GM12875 (cell line): Measurements from ENCODE around the gene MIB2.
"Not testable (repeated sequence)": the region's sequence is repeated elsewhere in the genome, so short reads cannot be mapped to it uniquely, and the experiment has no call there.

ENCODE experiments used
- H3K4me3 ChIP-seq: one replicate; pipeline ENCODE4 v1.5.1; 2011; ENCODE audit warnings: low read depth, low read length, control low read depth
- TF ChIP-seq, protein P1 (sequence below): IDR thresholded peaks from 2 replicates; pipeline ENCODE4 v1.5.1; 2011; ENCODE audit warnings: low read depth, mild to moderate bottlenecking, control low read depth, inconsistent platforms, low read length, moderate library complexity, borderline replicate concordance; ENCODE audit not compliant: insufficient read depth

Gene MIB2

GRCh38 chr1:1640081-1640480, 24.8 kb downstream of the MIB2 start:
- H3K4me3 ChIP-seq: not testable (repeated sequence)

- H3K4me3 ChIP-seq: not testable (repeated sequence)
Observed at GRCh38 chr1:1640711-1641461, 25.6 kb downstream of the MIB2 start.

GRCh38 chr1:1646326-1646725, 31.0 kb downstream of the MIB2 start:
- not testable (repeated sequence) for H3K4me3 ChIP-seq

DNA sequence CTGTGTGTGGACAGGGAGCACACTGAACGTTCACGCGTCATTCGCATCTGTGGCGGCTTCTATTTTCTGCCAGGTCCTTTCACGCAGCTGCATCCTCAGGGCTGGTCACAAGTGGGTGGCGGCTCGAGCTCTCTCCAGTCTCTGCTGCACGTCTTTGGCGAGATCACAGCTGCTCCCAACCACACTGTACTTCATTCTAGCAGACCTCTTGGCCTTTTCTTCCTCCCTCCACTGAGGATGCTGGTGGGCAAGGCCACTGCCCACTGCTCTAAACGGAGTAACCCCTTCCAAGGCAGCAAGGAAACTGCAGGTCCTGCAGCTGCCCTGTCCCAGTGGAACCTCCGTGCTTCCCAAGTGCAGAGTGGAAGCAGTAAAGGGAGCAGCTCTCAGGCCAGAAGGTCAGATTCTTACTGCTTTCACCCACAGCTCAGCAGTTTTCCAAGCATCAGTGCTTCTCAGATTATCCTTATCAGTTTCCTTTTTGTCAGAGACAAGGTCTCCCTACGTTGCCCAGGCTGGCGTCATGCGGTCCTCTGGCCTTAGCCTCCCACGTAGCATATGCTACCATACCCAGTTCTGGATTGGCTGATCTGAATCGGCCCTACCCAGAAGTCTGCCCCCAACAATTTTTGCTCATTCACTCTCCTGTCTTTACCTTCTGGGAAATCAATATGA, 32.4 kb downstream of the MIB2 start:
- H3K4me3 ChIP-seq: not testable (repeated sequence)

GRCh38 chr1:1648265-1648664, 33.0 kb downstream of the MIB2 start:
- H3K4me3 ChIP-seq: not testable (repeated sequence)

DNA sequence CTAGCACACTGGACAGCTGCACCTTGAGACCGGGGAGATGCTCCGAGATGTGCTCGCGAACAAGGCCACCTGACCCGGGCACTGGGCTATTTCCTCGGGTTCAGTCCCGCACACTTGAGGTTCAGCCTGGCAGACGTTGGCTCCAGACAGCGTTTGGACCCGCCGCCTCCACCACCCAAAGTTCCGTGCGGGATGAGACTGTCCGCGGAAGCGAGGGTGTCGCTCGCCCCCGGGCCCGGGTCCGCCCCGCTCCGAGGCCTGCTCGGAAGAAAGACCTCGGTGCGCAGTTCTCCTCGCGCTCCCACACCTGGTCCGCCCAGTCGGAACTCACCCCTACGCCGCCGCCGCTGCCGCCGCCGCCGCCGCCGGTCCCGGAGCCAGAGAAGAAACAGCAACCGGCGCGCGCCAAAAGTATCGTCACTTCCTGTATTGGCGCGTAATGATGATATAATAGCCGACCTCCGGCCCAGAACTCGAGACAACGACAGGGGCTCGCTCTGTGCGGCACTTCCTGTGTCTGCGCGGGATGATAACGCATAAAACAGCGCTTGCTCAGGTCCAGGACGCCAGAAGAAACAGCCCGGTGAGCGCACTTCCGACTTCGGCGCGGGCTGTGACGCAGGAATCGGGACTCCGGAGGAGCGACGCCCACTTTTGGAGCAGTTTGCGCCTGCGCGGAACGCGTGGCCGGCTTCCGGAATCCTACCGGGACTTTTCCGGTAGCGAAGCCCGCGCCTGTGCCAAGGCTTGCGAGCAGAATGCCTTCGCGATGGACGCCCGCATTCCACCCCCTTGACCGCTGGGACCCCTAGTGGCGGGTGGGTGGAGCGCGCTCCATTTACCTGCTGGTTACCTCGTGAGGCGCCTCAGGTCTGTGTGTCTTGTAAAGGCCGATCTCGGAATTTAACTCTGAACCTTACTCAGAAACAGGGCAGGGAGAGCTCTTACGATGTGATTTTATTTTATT, 43.6 kb downstream of the MIB2 start, which contains the start of gene CDK11B:
TSS of gene CDK11B (minus strand) at position 422 of the 967 bp plus-strand sequence. CDS start 1,519 bp downstream, outside the sequence.
- peak within 1 kb of the TSS; percentile 62 for H3K4me3 ChIP-seq

DNA sequence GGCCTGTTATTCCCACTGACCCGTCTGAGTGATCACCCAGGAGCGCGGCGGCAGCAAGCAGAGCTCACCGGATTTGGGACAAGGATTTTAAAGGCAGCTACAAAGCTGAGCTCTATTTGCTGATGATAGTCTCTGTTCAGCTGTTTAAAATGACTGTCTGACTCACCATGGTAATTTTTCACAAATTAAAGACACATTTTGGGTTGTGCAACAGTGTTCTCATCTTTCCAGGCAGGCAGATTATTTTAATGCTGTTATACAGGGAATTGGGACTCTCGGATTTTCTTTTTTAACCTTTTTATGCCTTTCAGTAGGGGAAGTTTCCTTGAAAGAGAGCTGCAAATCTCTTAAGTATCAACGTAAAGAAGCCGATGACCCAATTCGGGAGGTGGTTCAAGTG, 47.1 kb downstream of the MIB2 start:
- not testable (repeated sequence) for H3K4me3 ChIP-seq

DNA sequence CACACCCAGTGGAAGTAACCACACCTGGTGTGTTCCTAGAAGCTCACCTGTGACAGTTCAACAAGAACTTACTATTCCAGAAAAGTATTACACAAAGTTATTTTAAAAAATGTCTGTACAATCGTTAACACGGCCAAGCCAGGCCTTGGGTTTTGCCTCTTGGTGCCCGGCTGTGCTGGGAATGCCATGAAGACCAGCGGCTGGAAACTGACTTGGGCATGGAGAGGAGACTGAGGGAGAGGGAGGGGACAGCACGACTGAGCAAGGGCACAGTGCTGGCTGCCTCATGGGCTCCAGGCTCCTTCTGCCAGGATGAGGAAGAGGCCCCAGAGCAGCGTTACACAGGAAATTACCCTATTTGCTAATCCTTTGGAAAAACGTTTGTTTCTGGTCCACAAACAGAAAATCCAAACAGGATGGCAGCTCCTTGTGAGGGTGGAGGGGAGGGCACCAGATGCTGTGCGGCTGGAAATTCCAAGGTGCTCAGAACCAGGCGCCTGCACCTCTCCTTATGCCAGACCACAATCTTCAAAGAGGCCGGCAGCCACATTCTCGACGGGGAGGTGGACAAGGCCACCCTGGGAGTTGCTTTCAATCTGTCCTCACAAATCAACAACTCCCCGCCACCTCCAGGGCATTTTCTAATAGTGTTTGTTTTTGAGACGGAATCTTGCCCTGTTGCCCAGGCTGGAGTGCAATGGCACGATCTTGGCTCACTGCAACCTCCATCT, 47.7 kb downstream of the MIB2 start:
- H3K4me3 ChIP-seq: not testable (repeated sequence)

DNA sequence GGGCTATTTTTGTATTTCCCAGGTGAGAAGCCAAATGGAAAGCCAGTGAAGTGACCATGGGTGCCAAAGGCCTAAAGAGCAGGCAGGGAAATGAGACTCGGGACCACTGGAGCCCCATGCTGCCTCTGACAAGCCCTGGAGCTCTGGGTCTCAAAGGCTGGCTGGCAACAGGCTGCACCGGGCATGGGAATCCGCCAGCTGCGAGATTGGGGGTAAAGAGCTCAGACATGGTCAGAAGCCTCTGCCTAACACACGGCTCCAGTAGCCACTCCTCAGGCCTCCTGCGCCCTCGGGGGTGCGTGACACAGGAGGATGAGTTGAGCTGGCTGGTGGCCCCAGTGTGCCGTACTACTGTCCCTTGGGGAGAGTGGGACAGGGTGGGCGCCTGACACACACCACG, 49.0 kb downstream of the MIB2 start:
- not testable (repeated sequence) for H3K4me3 ChIP-seq

- TF ChIP-seq, protein P1, sequence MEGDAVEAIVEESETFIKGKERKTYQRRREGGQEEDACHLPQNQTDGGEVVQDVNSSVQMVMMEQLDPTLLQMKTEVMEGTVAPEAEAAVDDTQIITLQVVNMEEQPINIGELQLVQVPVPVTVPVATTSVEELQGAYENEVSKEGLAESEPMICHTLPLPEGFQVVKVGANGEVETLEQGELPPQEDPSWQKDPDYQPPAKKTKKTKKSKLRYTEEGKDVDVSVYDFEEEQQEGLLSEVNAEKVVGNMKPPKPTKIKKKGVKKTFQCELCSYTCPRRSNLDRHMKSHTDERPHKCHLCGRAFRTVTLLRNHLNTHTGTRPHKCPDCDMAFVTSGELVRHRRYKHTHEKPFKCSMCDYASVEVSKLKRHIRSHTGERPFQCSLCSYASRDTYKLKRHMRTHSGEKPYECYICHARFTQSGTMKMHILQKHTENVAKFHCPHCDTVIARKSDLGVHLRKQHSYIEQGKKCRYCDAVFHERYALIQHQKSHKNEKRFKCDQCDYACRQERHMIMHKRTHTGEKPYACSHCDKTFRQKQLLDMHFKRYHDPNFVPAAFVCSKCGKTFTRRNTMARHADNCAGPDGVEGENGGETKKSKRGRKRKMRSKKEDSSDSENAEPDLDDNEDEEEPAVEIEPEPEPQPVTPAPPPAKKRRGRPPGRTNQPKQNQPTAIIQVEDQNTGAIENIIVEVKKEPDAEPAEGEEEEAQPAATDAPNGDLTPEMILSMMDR: no peak
- H3K4me3 ChIP-seq: no peak overlapping the region
Observed at GRCh38 chr1:1664941-1665814, 49.9 kb downstream of the MIB2 start.

- H3K4me3 ChIP-seq: no peak overlapping the region
- TF ChIP-seq, protein P1: peak; percentile 59
Observed at GRCh38 chr1:1665815-1666251, 50.5 kb downstream of the MIB2 start.
